ENCODE results near the gene TTR. TPM values are rescaled to one million over a fixed set of nuclear protein-coding genes. Genes with fewer than 3 reads are reported as not detected.

The TTR gene
- total and polyA plus RNA-seq, 9 of the 15 experiments (the other 6 are each of a cell fraction or from before 2014, with no cell fraction given): 0.17 to 0.53 TPM; not detected in 7

DNA sequence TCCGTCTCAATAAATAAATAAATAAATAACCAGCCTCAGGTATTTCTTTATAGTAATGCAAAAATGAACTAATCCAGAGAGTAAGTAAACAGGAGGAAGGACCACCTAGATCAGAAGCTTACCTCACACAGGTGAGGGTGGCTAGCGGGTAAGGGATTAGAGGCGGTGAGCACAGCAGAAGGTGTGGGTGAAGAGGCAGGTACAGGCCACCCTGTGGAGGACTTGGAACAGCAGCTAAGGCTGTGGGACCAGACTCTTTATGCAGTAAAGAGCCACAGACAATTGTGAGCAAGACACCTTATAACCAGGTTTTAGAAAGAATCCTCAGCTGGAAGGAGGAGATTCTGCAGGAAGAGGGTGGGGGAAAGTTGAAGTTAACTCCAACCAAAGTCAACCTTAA is 34.2 kb upstream of the TTR start:
- in situ Hi-C loops (cut with MboI) (loop anchor here (10.0 kb wide), 1 partner anchor 267 kb away; no protein-coding TSS in a partner anchor), intact Hi-C loops (cut with micrococcal nuclease) (loop anchor here (2.0 to 5.0 kb wide), 2 partner anchors 133 to 555 kb away; no protein-coding TSS in a partner anchor)
- peaks cover 3 to 8% of the 10 kb centered on the region in 2 experiments; a peak in 4 of 5 replicates for H3K27me3 ChIP-seq (ENCODE audit: control insufficient read depth in 2 of 2, insufficient read depth in 2 of 2, low read length in 2 of 2)
- FAIRE-seq (no peak), ATAC-seq (peak; percentile 70), DNase-seq (ENCODE audit: extremely low read depth in 1 of 4, low spot score in 3 of 4) (no peak)
- H3K9me3 ChIP-seq (replicated peaks; ENCODE audit: control insufficient read depth, insufficient read depth, low read depth, low read length): no peaks in the 10 kb centered on the region
- H2AFZ ChIP-seq (ENCODE audit: low read depth, low read length): no peak overlapping the region
- no TSS peak for BruUV-seq (replicated peaks)
- no peak overlapping the region for H3K4me3 ChIP-seq
- H3K9ac ChIP-seq (ENCODE audit: insufficient read depth in 1 of 2, low read depth in 2 of 2, low read length in 2 of 2): no peak overlapping the region
- no peaks in the 10 kb centered on the region for H3K79me2 ChIP-seq (ENCODE audit: control insufficient read depth, insufficient read depth, low read length)
- no peaks in the 10 kb centered on the region for H3K36me3 ChIP-seq (ENCODE audit: control insufficient read depth, insufficient read depth, low read length)
- no peak overlapping the region for H3K4me2 ChIP-seq (ENCODE audit: insufficient read depth, low read length)
- no peak overlapping the region for H3K27ac ChIP-seq (ENCODE audit: extremely low read depth, low read depth, low read length)
- ChIA-PET CTCF (ENCODE audit: low intra/inter-chr PET ratio) (interaction anchor here (1.0 to 2.6 kb wide), 2 partner anchors 262 to 559 kb away, joined by 3 to 13 read pairs; no protein-coding TSS in a partner anchor), POLR2A (no interaction called here)
- H4K20me1 ChIP-seq (replicated peaks; ENCODE audit: control insufficient read depth, insufficient read depth, low read length): no peaks in the 10 kb centered on the region
- no peaks in the 10 kb centered on the region for H3K4me1 ChIP-seq (replicated peaks in 1 of 2; ENCODE audit: control insufficient read depth in 2 of 2, insufficient read depth in 2 of 2, low read length in 2 of 2)
- WGBS (ENCODE audit: insufficient coverage, low coverage, missing lambda C conversion rate): 51% methylated on average over 3 of the region's 3 CpGs
- no peaks in the 10 kb centered on the region for H3K9me1 ChIP-seq (ENCODE audit: control insufficient read depth, insufficient read depth, low read length)
- TF ChIP-seq, protein P1, sequence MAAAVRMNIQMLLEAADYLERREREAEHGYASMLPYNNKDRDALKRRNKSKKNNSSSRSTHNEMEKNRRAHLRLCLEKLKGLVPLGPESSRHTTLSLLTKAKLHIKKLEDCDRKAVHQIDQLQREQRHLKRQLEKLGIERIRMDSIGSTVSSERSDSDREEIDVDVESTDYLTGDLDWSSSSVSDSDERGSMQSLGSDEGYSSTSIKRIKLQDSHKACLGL (CRISPR knock-in tag; IDR thresholded peaks at IDR 0.05; ENCODE audit: borderline replicate concordance, poor library complexity, severe bottlenecking): no peak
- TF ChIP-seq RCOR1 (IDR thresholded peaks at IDR 0.05; ENCODE audit: borderline replicate concordance in 1 of 2, low read depth in 2 of 2, low read length in 2 of 2): no peak
- no peak for TF ChIP-seq ZFP30 (CRISPR knock-in tag; IDR thresholded peaks at IDR 0.05; ENCODE audit: borderline replicate concordance)
- TF ChIP-seq FOS (IDR thresholded peaks at IDR 0.05; ENCODE audit: extremely low read depth, insufficient read length): no peak
- no peak for TF ChIP-seq ZSCAN29 (IDR thresholded peaks at IDR 0.05)
- TF ChIP-seq TGIF2 (CRISPR knock-in tag; IDR thresholded peaks at IDR 0.05): no peak
- TF ChIP-seq, protein P2, sequence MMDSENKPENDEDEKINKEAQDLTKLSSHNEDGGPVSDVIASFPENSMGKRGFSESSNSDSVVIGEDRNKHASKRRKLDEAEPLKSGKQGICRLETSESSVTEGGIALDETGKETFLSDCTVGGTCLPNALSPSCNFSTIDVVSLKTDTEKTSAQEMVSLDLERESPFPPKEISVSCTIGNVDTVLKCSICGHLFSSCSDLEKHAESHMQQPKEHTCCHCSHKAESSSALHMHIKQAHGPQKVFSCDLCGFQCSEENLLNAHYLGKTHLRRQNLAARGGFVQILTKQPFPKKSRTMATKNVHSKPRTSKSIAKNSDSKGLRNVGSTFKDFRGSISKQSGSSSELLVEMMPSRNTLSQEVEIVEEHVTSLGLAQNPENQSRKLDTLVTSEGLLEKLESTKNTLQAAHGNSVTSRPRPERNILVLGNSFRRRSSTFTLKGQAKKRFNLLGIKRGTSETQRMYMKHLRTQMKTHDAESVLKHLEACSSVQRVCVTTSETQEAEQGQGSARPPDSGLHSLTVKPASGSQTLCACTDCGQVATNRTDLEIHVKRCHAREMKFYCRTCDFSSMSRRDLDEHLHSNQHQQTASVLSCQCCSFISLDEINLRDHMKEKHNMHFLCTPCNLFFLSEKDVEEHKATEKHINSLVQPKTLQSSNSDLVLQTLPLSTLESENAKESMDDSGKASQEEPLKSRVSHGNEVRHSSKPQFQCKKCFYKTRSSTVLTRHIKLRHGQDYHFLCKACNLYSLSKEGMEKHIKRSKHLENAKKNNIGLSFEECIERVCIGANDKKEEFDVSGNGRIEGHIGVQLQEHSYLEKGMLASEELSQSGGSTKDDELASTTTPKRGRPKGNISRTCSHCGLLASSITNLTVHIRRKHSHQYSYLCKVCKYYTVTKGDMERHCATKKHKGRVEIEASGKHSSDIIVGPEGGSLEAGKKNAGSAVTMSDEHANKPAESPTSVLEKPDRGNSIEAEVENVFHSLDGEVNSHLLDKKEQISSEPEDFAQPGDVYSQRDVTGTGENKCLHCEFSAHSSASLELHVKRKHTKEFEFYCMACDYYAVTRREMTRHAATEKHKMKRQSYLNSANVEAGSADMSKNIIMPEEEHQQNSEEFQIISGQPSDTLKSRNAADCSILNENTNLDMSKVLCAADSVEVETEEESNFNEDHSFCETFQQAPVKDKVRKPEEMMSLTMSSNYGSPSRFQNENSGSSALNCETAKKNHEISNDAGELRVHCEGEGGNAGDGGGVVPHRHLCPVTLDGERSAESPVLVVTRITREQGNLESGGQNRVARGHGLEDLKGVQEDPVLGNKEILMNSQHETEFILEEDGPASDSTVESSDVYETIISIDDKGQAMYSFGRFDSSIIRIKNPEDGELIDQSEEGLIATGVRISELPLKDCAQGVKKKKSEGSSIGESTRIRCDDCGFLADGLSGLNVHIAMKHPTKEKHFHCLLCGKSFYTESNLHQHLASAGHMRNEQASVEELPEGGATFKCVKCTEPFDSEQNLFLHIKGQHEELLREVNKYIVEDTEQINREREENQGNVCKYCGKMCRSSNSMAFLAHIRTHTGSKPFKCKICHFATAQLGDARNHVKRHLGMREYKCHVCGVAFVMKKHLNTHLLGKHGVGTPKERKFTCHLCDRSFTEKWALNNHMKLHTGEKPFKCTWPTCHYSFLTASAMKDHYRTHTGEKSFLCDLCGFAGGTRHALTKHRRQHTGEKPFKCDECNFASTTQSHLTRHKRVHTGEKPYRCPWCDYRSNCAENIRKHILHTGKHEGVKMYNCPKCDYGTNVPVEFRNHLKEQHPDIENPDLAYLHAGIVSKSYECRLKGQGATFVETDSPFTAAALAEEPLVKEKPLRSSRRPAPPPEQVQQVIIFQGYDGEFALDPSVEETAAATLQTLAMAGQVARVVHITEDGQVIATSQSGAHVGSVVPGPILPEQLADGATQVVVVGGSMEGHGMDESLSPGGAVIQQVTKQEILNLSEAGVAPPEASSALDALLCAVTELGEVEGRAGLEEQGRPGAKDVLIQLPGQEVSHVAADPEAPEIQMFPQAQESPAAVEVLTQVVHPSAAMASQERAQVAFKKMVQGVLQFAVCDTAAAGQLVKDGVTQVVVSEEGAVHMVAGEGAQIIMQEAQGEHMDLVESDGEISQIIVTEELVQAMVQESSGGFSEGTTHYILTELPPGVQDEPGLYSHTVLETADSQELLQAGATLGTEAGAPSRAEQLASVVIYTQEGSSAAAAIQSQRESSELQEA (IDR thresholded peaks at IDR 0.05; ENCODE audit: low read depth): no peak
- TF ChIP-seq, protein P3, sequence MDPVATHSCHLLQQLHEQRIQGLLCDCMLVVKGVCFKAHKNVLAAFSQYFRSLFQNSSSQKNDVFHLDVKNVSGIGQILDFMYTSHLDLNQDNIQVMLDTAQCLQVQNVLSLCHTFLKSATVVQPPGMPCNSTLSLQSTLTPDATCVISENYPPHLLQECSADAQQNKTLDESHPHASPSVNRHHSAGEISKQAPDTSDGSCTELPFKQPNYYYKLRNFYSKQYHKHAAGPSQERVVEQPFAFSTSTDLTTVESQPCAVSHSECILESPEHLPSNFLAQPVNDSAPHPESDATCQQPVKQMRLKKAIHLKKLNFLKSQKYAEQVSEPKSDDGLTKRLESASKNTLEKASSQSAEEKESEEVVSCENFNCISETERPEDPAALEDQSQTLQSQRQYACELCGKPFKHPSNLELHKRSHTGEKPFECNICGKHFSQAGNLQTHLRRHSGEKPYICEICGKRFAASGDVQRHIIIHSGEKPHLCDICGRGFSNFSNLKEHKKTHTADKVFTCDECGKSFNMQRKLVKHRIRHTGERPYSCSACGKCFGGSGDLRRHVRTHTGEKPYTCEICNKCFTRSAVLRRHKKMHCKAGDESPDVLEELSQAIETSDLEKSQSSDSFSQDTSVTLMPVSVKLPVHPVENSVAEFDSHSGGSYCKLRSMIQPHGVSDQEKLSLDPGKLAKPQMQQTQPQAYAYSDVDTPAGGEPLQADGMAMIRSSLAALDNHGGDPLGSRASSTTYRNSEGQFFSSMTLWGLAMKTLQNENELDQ (CRISPR knock-in tag; IDR thresholded peaks at IDR 0.05; ENCODE audit: borderline replicate concordance): no peak
- no peak for TF ChIP-seq SP2 (IDR thresholded peaks at IDR 0.05; ENCODE audit: extremely low read depth, low read depth, low read length, poor library complexity, severe bottlenecking)
- TF ChIP-seq KDM4B (IDR thresholded peaks at IDR 0.05; ENCODE audit: borderline replicate concordance in 2 of 2, low read depth in 1 of 2): no peak
- no peak for TF ChIP-seq LEF1 (IDR thresholded peaks at IDR 0.05)
